Mesothelial cell of epicardium (in vitro differentiated cells): ENCODE data around the gene DPF1. TPM values are rescaled to one million over a fixed set of nuclear protein-coding genes. Genes with fewer than 3 reads are reported as not detected.

Source experiments
- DNase-seq, 2 experiments: peaks; one replicate each; pipeline ENCODE4 v3.0.0; 2021; ENCODE audit warnings: low spot score in 2 of 2; ENCODE audit not compliant: unreplicated experiment in 2 of 2
- H3K27ac Mint-ChIP-seq: 2 replicates; pipeline ENCODE4 v1.8.0; 2021; ENCODE audit warnings: mixed read lengths
- H3K27me3 Mint-ChIP-seq: 2 replicates; pipeline ENCODE4 v1.8.0; 2021; ENCODE audit warnings: low read depth, mixed read lengths
- H3K36me3 Mint-ChIP-seq: 2 replicates; pipeline ENCODE4 v1.8.0; 2021; ENCODE audit warnings: mixed read lengths
- H3K4me1 Mint-ChIP-seq: 2 replicates; pipeline ENCODE4 v1.8.0; 2021; ENCODE audit warnings: mixed read lengths
- H3K4me3 Mint-ChIP-seq: 2 replicates; pipeline ENCODE4 v1.8.0; 2021; ENCODE audit warnings: mild to moderate bottlenecking, moderate library complexity, mixed read lengths
- H3K9me3 Mint-ChIP-seq: 2 replicates; pipeline ENCODE4 v1.8.0; 2021; ENCODE audit warnings: mixed read lengths
- total RNA-seq: library from RNA; stranded (reverse); gene quantifications from 3 replicates; pipeline ENCODE4 v1.2.1, GENCODE V29; 2021
- TF ChIP-seq, protein P1 (sequence below): fragments of 200-600 bp; sonication (generic); IDR thresholded peaks from one replicate; pipeline ENCODE4 v1.5.0; 2021; ENCODE audit warnings: antibody characterized with exemption; ENCODE audit not compliant: unreplicated experiment

Gene DPF1
- total RNA-seq, 1 donor from 2014 or later = 3.9 TPM

- H3K9me3 Mint-ChIP-seq = no peaks in the 10 kb centered on the region
- peaks cover 13% of the 10 kb centered on the region for H3K27me3 Mint-ChIP-seq
- DNase-seq = no peak
- TF ChIP-seq, protein P1, sequence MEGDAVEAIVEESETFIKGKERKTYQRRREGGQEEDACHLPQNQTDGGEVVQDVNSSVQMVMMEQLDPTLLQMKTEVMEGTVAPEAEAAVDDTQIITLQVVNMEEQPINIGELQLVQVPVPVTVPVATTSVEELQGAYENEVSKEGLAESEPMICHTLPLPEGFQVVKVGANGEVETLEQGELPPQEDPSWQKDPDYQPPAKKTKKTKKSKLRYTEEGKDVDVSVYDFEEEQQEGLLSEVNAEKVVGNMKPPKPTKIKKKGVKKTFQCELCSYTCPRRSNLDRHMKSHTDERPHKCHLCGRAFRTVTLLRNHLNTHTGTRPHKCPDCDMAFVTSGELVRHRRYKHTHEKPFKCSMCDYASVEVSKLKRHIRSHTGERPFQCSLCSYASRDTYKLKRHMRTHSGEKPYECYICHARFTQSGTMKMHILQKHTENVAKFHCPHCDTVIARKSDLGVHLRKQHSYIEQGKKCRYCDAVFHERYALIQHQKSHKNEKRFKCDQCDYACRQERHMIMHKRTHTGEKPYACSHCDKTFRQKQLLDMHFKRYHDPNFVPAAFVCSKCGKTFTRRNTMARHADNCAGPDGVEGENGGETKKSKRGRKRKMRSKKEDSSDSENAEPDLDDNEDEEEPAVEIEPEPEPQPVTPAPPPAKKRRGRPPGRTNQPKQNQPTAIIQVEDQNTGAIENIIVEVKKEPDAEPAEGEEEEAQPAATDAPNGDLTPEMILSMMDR = no peak
- no peak overlapping the region for H3K27ac Mint-ChIP-seq
- peaks cover 13% of the 10 kb centered on the region for H3K36me3 Mint-ChIP-seq
- H3K4me1 Mint-ChIP-seq = peaks cover 5% of the 10 kb centered on the region
- H3K4me3 Mint-ChIP-seq = no peak overlapping the region
These were observed 19.3 kb downstream of the DPF1 start for GRCh38 chr19:38204728-38205127.

GRCh38 chr19:38204096-38204495 lies 19.9 kb downstream of the DPF1 start:
- H3K4me3 Mint-ChIP-seq = no peak overlapping the region
- no peaks in the 10 kb centered on the region for H3K9me3 Mint-ChIP-seq
- no peak overlapping the region for H3K27ac Mint-ChIP-seq

DNA sequence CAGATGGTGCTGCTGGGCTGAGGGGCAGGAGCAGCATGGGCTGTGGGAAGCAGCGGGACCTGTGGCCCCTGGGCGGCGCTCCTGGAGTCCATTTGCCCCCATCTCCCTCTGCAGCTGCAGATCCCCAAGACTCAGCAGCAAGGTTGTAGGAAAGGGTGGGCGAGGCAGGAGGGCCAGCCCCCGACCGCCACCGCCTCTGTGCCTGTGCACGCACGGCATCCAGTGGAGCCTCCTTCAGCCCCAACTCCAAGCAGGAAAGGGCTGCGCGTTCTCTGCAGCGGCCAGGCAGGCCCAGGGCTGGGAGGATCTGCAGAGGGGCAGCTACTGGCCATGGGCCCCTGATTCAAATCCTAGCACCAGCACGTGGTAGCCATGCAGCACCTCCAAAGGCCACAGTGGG lies 20.8 kb downstream of the DPF1 start:
- H3K4me3 Mint-ChIP-seq = no peak overlapping the region
- no peaks in the 10 kb centered on the region for H3K9me3 Mint-ChIP-seq
- peaks cover 16% of the 10 kb centered on the region for H3K36me3 Mint-ChIP-seq
- H3K27me3 Mint-ChIP-seq = peaks cover under 1% of the 10 kb centered on the region
- H3K4me1 Mint-ChIP-seq = no peaks in the 10 kb centered on the region
- TF ChIP-seq, protein P1 = no peak
- DNase-seq = no peak
- H3K27ac Mint-ChIP-seq = no peak overlapping the region

More at GRCh38 chr19:38204096-38204495, 19.9 kb downstream of the DPF1 start:
- Mint-ChIP-seq H3K4me1 (no peaks in the 10 kb centered on the region), H3K36me3 (peaks cover 13% of the 10 kb centered on the region), H3K27me3 (peaks cover 6% of the 10 kb centered on the region)
- TF ChIP-seq, protein P1 = no peak
- no peak for DNase-seq

DNA sequence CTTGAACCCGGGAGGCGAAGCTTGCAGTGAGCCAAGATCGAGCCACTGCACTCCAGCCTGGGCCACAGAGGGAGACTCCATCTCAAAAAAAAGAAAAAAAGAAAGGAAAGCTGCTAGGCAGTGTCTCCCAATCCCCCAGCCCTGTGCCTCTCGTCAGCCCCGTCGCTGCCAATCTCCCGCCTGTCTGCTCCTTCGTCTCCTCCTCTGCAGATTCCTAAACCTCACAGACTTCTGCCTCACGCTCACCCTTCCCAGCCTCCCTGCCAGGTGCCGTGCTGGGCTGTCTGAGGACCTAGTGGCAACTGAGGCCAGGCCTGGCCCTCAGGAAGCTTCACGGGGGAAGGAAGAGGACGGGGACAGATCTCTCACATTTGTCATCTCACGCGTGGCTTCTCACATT lies 21.5 kb downstream of the DPF1 start:
- Mint-ChIP-seq H3K27me3 (no peaks in the 10 kb centered on the region), H3K36me3 (peaks cover 16% of the 10 kb centered on the region), H3K27ac (no peak overlapping the region), H3K4me1 (no peaks in the 10 kb centered on the region), H3K9me3 (no peaks in the 10 kb centered on the region), H3K4me3 (no peak overlapping the region)
- DNase-seq = no peak
- TF ChIP-seq, protein P1 = no peak

DNA sequence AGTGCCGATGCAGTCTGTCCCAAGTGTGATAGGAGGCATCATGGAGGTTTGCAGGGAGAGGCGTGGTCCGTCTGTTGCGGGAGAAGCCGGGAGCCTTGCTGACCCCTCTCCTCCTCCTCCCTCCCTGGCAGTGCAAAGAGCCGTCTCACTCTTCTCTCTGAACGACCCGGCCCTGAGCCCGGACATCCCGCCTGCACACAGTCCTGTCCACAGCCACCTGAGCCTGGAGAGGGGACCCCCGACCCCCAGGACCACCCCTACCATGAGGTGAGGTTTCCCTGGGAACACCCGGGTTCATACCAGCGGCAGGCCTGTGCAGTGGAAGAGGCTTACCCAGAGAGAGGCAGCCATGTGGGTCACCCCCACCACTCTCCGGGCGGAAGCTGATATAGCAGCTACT lies 22.3 kb downstream of the DPF1 start:
- DNase-seq = no peak
- Mint-ChIP-seq H3K27ac (no peak overlapping the region), H3K27me3 (no peaks in the 10 kb centered on the region), H3K9me3 (no peaks in the 10 kb centered on the region), H3K4me3 (no peak overlapping the region), H3K36me3 (peaks cover 16% of the 10 kb centered on the region), H3K4me1 (no peaks in the 10 kb centered on the region)
- TF ChIP-seq, protein P1 = no peak

DNA sequence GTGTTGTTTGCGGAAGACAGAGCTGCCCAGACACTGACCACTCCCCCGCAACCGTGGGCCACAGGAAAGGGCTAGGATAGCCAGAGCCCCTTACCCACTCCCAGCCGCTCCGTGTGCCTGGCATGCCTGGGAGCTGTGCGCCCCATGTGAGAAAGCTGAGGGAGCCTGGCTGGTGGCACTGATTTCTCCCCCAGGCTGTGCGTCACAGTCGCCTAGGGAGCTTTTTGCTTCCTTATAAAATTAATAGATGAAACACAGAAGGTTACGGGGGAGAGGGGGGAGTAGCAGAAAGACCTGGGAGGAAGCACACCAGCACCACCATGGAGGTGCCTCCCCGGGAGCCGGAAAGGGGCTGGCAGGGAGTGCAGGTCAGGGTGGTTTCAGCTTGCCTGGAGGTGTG lies 24.7 kb downstream of the DPF1 start:
- Mint-ChIP-seq H3K27ac (no peak overlapping the region), H3K4me3 (no peak overlapping the region), H3K4me1 (no peaks in the 10 kb centered on the region), H3K27me3 (no peaks in the 10 kb centered on the region), H3K9me3 (no peaks in the 10 kb centered on the region), H3K36me3 (peaks cover 26% of the 10 kb centered on the region)
- no peak for DNase-seq
- TF ChIP-seq, protein P1 = no peak
